ENCODE results near the gene MYCL.

Gene MYCL

GRCh38 chr1:39866767-39867166 is 35.0 kb downstream of the MYCL start:
- H3K9ac ChIP-seq (ENCODE audit: low read length): no peak overlapping the region
- no peak overlapping the region for H3K4me3 ChIP-seq (ENCODE audit: low read length)
- no peaks in the 10 kb centered on the region for H3K27me3 ChIP-seq (ENCODE audit: low read depth, low read length)
- H3K36me3 ChIP-seq (replicated peaks; ENCODE audit: low read depth, low read length): peaks cover 11% of the 10 kb centered on the region
- H3K27ac ChIP-seq (ENCODE audit: low read length): no peak overlapping the region
- no peaks in the 10 kb centered on the region for H3K4me1 ChIP-seq (ENCODE audit: low read length)
- no peaks in the 10 kb centered on the region for H3K9me3 ChIP-seq (ENCODE audit: insufficient read depth, low read length)
- peaks cover 72% of the 10 kb centered on the region for H3K79me2 ChIP-seq (ENCODE audit: low read length)
- no peak overlapping the region for H3K4me2 ChIP-seq (ENCODE audit: low read length)
- H2AFZ ChIP-seq (ENCODE audit: low read depth, low read length): no peak overlapping the region
- TF ChIP-seq CTCF (IDR thresholded peaks at IDR 0.05; ENCODE audit: low read depth, low read length) (no peak), EZH2phosphoT487 (IDR thresholded peaks at IDR 0.05; ENCODE audit: low read depth) (no peak)
- H4K20me1 ChIP-seq (ENCODE audit: insufficient read depth, low read length): peaks cover 8% of the 10 kb centered on the region; the same call in 1 of the 2 replicates

GRCh38 chr1:39865762-39866161 is 36.0 kb downstream of the MYCL start:
- Histone ChIP-seq H3K27me3 (ENCODE audit: low read depth, low read length) (no peaks in the 10 kb centered on the region), H3K4me3 (ENCODE audit: low read length) (no peak overlapping the region), H4K20me1 (ENCODE audit: insufficient read depth, low read length) (peaks cover 8% of the 10 kb centered on the region; the same call in 1 of the 2 replicates), H3K4me1 (ENCODE audit: low read length) (no peaks in the 10 kb centered on the region), H2AFZ (ENCODE audit: low read depth, low read length) (no peak overlapping the region), H3K27ac (ENCODE audit: low read length) (no peak overlapping the region), H3K4me2 (ENCODE audit: low read length) (no peak overlapping the region), H3K36me3 (replicated peaks; ENCODE audit: low read depth, low read length) (peaks cover 3% of the 10 kb centered on the region), H3K9me3 (ENCODE audit: insufficient read depth, low read length) (no peaks in the 10 kb centered on the region), H3K9ac (ENCODE audit: low read length) (no peak overlapping the region), H3K79me2 (ENCODE audit: low read length) (peaks cover 70% of the 10 kb centered on the region)
- TF ChIP-seq CTCF (IDR thresholded peaks at IDR 0.05; ENCODE audit: low read depth, low read length) (no peak), EZH2phosphoT487 (IDR thresholded peaks at IDR 0.05; ENCODE audit: low read depth) (no peak)

- H3K27me3 ChIP-seq (ENCODE audit: low read depth, low read length): no peaks in the 10 kb centered on the region
- H3K4me2 ChIP-seq (ENCODE audit: low read length): no peak overlapping the region
- no peak overlapping the region for H3K4me3 ChIP-seq (ENCODE audit: low read length)
- H3K27ac ChIP-seq (ENCODE audit: low read length): no peak overlapping the region
- peaks cover 12% of the 10 kb centered on the region; the same call in 1 of the 2 replicates for H4K20me1 ChIP-seq (ENCODE audit: insufficient read depth, low read length)
- TF ChIP-seq EZH2phosphoT487 (IDR thresholded peaks at IDR 0.05; ENCODE audit: low read depth) (no peak), CTCF (IDR thresholded peaks at IDR 0.05; ENCODE audit: low read depth, low read length) (no peak)
- no peaks in the 10 kb centered on the region for H3K4me1 ChIP-seq (ENCODE audit: low read length)
- no peaks in the 10 kb centered on the region for H3K36me3 ChIP-seq (replicated peaks; ENCODE audit: low read depth, low read length)
- H3K9ac ChIP-seq (ENCODE audit: low read length): no peak overlapping the region
- H3K79me2 ChIP-seq (ENCODE audit: low read length): peaks cover 87% of the 10 kb centered on the region
- H2AFZ ChIP-seq (ENCODE audit: low read depth, low read length): no peak overlapping the region
- no peaks in the 10 kb centered on the region for H3K9me3 ChIP-seq (ENCODE audit: insufficient read depth, low read length)
Observed at GRCh38 chr1:39863177-39863576, 38.5 kb downstream of the MYCL start.

GRCh38 chr1:39861003-39861402 is 40.7 kb downstream of the MYCL start:
- Histone ChIP-seq H3K36me3 (replicated peaks; ENCODE audit: low read depth, low read length) (no peaks in the 10 kb centered on the region), H3K4me3 (ENCODE audit: low read length) (no peak overlapping the region), H3K4me1 (ENCODE audit: low read length) (no peaks in the 10 kb centered on the region), H3K27me3 (ENCODE audit: low read depth, low read length) (no peaks in the 10 kb centered on the region), H3K9ac (ENCODE audit: low read length) (no peak overlapping the region), H3K9me3 (ENCODE audit: insufficient read depth, low read length) (no peaks in the 10 kb centered on the region), H4K20me1 (ENCODE audit: insufficient read depth, low read length) (peaks cover 17% of the 10 kb centered on the region), H3K4me2 (ENCODE audit: low read length) (no peak overlapping the region), H2AFZ (ENCODE audit: low read depth, low read length) (no peak overlapping the region), H3K27ac (ENCODE audit: low read length) (no peak overlapping the region), H3K79me2 (ENCODE audit: low read length) (peaks cover 87% of the 10 kb centered on the region)
- no peak for TF ChIP-seq CTCF (IDR thresholded peaks at IDR 0.05; ENCODE audit: low read depth, low read length)
- no peak for TF ChIP-seq EZH2phosphoT487 (IDR thresholded peaks at IDR 0.05; ENCODE audit: low read depth)
